HG03520 (cell line): Measurements from ENCODE around the gene STPG4.

Experiments
- ATAC-seq: cut with Tn5 transposase; IDR thresholded peaks from one replicate; pipeline ENCODE4 v1.9.1; 2021; ENCODE audit warnings: mild to moderate bottlenecking, moderate library complexity; ENCODE audit not compliant: unreplicated experiment

Gene STPG4

GRCh38 chr2:47056868-47057686, 98.0 kb downstream of the STPG4 start:
- ATAC-seq, result no peak

GRCh38 chr2:47056374-47056773, 98.7 kb downstream of the STPG4 start:
- no peak for ATAC-seq

- no peak for ATAC-seq
These were observed 100.2 kb downstream of the STPG4 start for GRCh38 chr2:47054868-47055267.

GRCh38 chr2:47054036-47054555, 101.0 kb downstream of the STPG4 start:
- ATAC-seq, result no peak

GRCh38 chr2:47052847-47053246, 102.3 kb downstream of the STPG4 start:
- no peak for ATAC-seq

GRCh38 chr2:47051562-47051961, 103.5 kb downstream of the STPG4 start:
- ATAC-seq, result no peak

GRCh38 chr2:47050762-47051161, 104.3 kb downstream of the STPG4 start:
- no peak for ATAC-seq

GRCh38 chr2:47050021-47050760, 104.9 kb downstream of the STPG4 start:
- no peak for ATAC-seq

GRCh38 chr2:47049502-47049901, 105.6 kb downstream of the STPG4 start:
- ATAC-seq, result no peak

GRCh38 chr2:47048801-47049480, 106.2 kb downstream of the STPG4 start:
- ATAC-seq, result no peak

GRCh38 chr2:47046271-47046670, 108.8 kb downstream of the STPG4 start:
- ATAC-seq, result no peak

GRCh38 chr2:47043891-47044239, 111.2 kb downstream of the STPG4 start:
- ATAC-seq, result no peak

- ATAC-seq, result no peak
These were observed 111.8 kb downstream of the STPG4 start for GRCh38 chr2:47043142-47043890.

GRCh38 chr2:47041891-47042684, 113.0 kb downstream of the STPG4 start:
- no peak for ATAC-seq

- ATAC-seq, result no peak
These were observed 114.0 kb downstream of the STPG4 start for GRCh38 chr2:47041063-47041462.

GRCh38 chr2:47040651-47041050, 114.5 kb downstream of the STPG4 start:
- ATAC-seq, result no peak

- no peak for ATAC-seq
These were observed 115.1 kb downstream of the STPG4 start for GRCh38 chr2:47039913-47040562.

- ATAC-seq, result no peak
These were observed 115.6 kb downstream of the STPG4 start for GRCh38 chr2:47039489-47039870.

- no peak for ATAC-seq
These were observed 116.2 kb downstream of the STPG4 start for GRCh38 chr2:47038656-47039488.
